ENCODE data around the gene ADAMTS17.

Gene ADAMTS17

DNA sequence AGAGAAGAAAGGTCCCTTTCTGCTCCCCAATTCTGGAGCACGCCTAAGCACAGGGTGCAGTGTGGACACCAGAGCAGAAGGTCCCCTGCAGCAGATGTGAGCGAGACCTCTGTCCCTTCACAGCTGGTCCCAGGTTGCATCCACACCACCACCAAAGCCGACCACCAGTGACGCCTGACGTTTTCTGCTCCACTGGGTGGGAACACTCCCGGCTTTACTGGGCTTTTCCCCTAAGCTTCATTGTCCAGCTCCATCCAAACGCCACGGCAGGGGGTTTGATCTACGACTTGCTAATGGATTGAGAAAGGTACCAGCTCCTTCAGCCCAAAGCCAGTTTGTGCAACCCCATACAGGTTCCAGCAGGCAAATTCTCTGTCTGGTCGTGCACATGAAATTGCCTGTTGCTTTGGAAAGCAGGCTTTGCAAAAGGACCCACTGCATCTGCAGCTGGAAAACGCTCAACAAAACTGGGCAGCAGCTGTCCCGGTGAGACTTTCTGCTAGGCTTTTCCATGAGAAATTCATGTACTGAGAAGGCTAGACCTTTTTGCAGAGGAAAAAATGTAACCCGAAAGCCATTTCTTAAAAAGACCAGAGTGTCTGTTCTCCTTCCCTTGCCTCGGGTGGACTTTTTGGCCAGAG, 31.1 kb downstream of the ADAMTS17 start:
- DNase-seq (ENCODE audit: low read depth) = no peak
- no peak overlapping the region for H3K4me3 ChIP-seq (ENCODE audit: control insufficient read depth, low read depth, low read length)
- TF ChIP-seq, protein P1, sequence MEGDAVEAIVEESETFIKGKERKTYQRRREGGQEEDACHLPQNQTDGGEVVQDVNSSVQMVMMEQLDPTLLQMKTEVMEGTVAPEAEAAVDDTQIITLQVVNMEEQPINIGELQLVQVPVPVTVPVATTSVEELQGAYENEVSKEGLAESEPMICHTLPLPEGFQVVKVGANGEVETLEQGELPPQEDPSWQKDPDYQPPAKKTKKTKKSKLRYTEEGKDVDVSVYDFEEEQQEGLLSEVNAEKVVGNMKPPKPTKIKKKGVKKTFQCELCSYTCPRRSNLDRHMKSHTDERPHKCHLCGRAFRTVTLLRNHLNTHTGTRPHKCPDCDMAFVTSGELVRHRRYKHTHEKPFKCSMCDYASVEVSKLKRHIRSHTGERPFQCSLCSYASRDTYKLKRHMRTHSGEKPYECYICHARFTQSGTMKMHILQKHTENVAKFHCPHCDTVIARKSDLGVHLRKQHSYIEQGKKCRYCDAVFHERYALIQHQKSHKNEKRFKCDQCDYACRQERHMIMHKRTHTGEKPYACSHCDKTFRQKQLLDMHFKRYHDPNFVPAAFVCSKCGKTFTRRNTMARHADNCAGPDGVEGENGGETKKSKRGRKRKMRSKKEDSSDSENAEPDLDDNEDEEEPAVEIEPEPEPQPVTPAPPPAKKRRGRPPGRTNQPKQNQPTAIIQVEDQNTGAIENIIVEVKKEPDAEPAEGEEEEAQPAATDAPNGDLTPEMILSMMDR (conservative IDR thresholded peaks at IDR 0.05; ENCODE audit: control insufficient read depth, insufficient read depth, low read depth, low read length) = no peak

DNA sequence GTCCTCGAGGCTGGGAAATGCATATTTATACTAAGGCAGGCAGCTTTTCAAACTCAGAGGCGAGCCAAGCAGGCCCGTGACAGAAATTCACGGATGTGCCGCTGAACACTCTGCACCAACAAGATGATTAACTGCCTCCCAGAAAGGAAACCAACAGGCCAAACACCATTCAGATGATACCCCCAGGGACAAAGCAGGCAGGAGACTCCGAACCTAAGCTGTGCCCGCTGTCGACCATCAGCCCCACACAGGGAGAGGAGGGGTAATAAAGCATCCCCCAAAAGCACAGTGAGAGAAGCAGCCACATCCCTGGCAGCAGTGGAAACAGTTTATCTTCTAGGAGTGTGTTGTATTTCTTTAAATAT, 31.8 kb downstream of the ADAMTS17 start:
- no peak for DNase-seq (ENCODE audit: low read depth)
- TF ChIP-seq, protein P1 (conservative IDR thresholded peaks at IDR 0.05; ENCODE audit: control insufficient read depth, insufficient read depth, low read depth, low read length) = no peak
- H3K4me3 ChIP-seq (ENCODE audit: control insufficient read depth, low read depth, low read length) = no peak overlapping the region

DNA sequence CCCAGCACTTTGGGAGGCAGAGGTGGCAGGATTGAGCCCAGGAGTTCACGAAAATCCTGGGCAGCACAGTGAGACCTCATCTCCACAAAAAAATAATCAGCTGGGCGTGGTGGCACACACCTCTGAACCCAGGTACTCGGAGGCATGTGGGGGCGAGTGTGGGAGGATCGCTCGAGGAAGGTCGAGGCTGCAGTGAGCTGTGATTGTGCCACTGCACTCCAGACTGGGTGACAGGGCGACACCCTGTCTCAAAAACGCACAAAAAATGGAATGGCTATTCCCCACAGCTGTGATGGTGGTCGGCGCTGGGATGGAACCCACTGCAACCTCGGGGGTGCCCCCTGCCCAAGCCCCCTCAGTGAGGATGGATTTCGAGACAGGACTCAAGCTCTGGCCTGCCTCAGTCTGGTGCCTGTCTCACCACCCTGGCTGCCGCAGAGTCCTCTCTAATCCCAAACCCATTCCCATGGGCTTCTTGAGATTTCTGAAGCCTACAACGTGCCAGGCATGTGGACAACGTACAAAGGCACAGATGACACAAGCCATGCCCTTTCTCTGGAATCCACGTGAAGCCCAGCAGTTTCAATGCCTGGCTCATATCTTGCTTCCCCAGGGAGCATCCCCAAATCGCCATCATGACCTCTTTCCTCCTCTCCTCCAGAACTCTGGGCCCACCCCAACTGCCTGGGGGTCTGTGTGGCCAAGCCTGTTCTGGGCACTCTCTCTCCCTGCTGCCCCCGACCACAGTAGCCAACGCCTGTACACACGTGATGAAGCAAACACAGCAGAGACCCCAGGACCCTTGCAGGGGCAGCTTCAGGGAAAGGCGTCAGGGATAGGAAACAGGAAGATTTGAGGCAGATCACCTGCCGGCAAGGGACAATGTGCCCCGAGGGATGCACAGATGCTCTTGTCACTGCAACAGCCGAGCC, 32.4 kb downstream of the ADAMTS17 start:
- TF ChIP-seq, protein P1 (conservative IDR thresholded peaks at IDR 0.05; ENCODE audit: control insufficient read depth, insufficient read depth, low read depth, low read length) = no peak
- no peak overlapping the region for H3K4me3 ChIP-seq (ENCODE audit: control insufficient read depth, low read depth, low read length)
- no peak for DNase-seq (ENCODE audit: low read depth)

DNA sequence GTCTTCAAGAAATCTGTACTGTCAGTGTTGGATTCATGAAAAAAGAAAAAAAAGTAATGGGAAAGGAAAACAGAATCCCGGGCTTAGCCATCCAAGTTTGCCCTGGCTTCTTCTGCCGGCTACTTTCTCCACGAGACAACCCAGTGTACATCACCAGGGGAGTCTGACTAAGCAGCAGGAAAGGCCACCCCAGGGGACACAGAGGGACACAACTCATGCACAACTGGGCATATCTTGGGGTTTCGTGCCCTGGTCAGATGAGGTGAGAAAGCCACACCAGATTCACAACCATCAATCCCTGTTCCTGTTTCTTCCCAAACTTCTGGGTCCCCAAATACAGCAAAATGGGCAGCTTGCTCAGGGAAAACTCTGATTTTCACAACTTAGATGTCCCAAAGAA, 33.2 kb downstream of the ADAMTS17 start:
- TF ChIP-seq, protein P1 (conservative IDR thresholded peaks at IDR 0.05; ENCODE audit: control insufficient read depth, insufficient read depth, low read depth, low read length) = no peak
- no peak overlapping the region for H3K4me3 ChIP-seq (ENCODE audit: control insufficient read depth, low read depth, low read length)
- no peak for DNase-seq (ENCODE audit: low read depth)

DNA sequence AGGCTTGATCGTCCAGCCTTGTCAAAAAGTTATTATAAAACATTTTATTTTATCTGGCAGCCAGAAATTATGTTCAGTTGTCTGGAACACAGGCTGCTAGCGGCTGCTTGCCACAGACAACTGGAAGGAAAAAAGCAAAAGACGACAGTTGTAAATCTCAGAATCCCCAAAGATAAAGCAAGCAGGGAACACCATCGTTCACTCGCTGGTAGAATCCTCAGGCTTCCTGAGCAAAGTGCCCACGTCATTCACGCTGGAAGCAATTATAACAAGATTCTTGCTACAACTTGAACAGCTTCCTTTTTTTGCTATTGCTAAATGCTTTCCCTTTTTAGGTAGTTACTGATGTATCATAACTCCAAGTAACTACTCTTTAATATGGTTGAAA, 33.6 kb downstream of the ADAMTS17 start:
- no peak overlapping the region for H3K4me3 ChIP-seq (ENCODE audit: control insufficient read depth, low read depth, low read length)
- TF ChIP-seq, protein P1 (conservative IDR thresholded peaks at IDR 0.05; ENCODE audit: control insufficient read depth, insufficient read depth, low read depth, low read length) = no peak
- peak; percentile 2 for DNase-seq (ENCODE audit: low read depth)

DNA sequence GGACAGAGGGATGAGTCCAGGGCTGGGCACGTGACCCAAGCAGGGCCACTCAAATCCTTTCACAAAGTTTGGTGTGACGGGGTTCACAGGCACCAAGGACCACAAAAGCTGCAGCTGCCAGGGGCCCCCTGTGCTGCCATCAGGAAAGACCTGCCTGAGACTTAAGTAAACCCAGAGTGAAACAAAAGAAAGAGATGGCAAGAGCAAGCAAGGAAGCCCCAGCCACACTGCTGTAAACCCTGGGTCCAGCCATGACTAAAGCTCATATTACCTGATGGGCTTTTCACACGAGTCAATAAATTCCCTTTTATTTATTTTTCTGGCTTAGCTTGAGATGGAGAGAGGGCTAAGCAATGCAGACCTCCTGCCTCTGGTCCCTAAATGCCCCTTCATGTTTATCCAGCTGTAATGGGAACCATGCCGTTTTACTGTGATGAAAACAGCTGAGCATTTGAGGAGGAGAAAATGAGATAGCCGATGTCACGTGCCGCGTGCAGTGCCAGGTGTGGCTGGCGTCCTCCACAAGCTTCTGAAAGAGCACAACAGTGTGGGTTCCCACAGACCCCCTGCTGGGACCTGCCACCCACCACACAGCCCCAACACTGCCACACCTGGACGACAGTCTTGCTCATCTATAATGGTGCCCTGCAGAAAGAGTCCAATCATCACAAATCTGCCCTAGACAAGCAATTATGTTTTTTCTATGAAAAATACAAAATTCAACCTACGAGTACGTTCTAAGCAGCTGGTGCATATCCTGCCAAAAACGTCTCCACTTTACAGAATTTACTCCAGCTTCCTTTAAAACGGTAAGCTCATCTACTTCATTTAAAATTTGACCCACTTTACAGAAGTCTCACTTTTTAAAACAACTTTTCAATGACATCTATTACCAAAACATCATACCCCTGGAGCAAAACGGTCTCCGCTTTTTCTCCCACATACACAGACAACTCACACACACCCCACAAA, 34.2 kb downstream of the ADAMTS17 start:
- no peak overlapping the region for H3K4me3 ChIP-seq (ENCODE audit: control insufficient read depth, low read depth, low read length)
- TF ChIP-seq, protein P1 (conservative IDR thresholded peaks at IDR 0.05; ENCODE audit: control insufficient read depth, insufficient read depth, low read depth, low read length) = no peak
- DNase-seq (ENCODE audit: low read depth) = no peak

Measured in fibroblast of mammary gland (primary cell).